ENCODE measurements around the gene RCN1.
"Not testable (repeated sequence)": the region's sequence is repeated elsewhere in the genome, so short reads cannot be mapped to it uniquely, and the experiment has no call there.

The RCN1 gene

GRCh38 chr11:32090545-32091370, at the start of gene RCN1:
Gene RCN1, plus strand, starts transcription at chr11:32091074. Its CDS starts 123 bp downstream, at chr11:32091197.
- peak; percentile 55 for DNase-seq

- DNase-seq, result no peak
Measured at GRCh38 chr11:32043737-32044136, 47.1 kb upstream of the RCN1 start.

GRCh38 chr11:32044158-32044863, 46.6 kb upstream of the RCN1 start:
- DNase-seq, result no peak

- DNase-seq, result no peak
Measured at GRCh38 chr11:32045456-32045855, 45.4 kb upstream of the RCN1 start.

- DNase-seq, result no peak
Measured at GRCh38 chr11:32050264-32050663, 40.6 kb upstream of the RCN1 start.

GRCh38 chr11:32052215-32052614, 38.7 kb upstream of the RCN1 start:
- DNase-seq, result peak; percentile 20

GRCh38 chr11:32053151-32053888, 37.6 kb upstream of the RCN1 start:
- DNase-seq, result no peak

GRCh38 chr11:32055861-32056260, 35.0 kb upstream of the RCN1 start:
- no peak for DNase-seq

- DNase-seq, result no peak
Measured at GRCh38 chr11:32056438-32056837, 34.4 kb upstream of the RCN1 start.

GRCh38 chr11:32059686-32060462, 31.0 kb upstream of the RCN1 start:
- no peak for DNase-seq

- no peak for DNase-seq
Measured at GRCh38 chr11:32062540-32062939, 28.3 kb upstream of the RCN1 start.

GRCh38 chr11:32063031-32063430, 27.8 kb upstream of the RCN1 start:
- DNase-seq, result not testable (repeated sequence)

GRCh38 chr11:32065865-32066629, 24.8 kb upstream of the RCN1 start:
- DNase-seq, result no peak

GRCh38 chr11:32068134-32068870, 22.6 kb upstream of the RCN1 start:
- DNase-seq, result no peak

GRCh38 chr11:32069361-32070058, 21.4 kb upstream of the RCN1 start:
- no peak for DNase-seq

- no peak for DNase-seq
Measured at GRCh38 chr11:32070692-32071091, 20.2 kb upstream of the RCN1 start.

- no peak for DNase-seq
Measured at GRCh38 chr11:32071811-32072210, 19.1 kb upstream of the RCN1 start.

GRCh38 chr11:32072872-32073643, 17.8 kb upstream of the RCN1 start:
- no peak for DNase-seq

GRCh38 chr11:32073644-32074026, 17.2 kb upstream of the RCN1 start:
- DNase-seq, result no peak

- DNase-seq, result no peak
Measured at GRCh38 chr11:32079553-32079952, 11.3 kb upstream of the RCN1 start.

Data from NCI-H2227 treated with DMSO at 0.1 percent for 48 hours (cell line).